Osteocyte (in vitro differentiated cells): Measurements from ENCODE around the gene VN1R5. TPM values are rescaled to one million over a fixed set of nuclear protein-coding genes. Genes with fewer than 3 reads are reported as not detected.
"Not testable (repeated sequence)": the region's sequence is repeated elsewhere in the genome, so short reads cannot be mapped to it uniquely, and the experiment has no call there.

Source experiments
- DNase-seq: peaks from one replicate; pipeline ENCODE4 v3.0.0; 2021; ENCODE audit warnings: mixed read lengths; ENCODE audit not compliant: unreplicated experiment; ENCODE audit errors: extremely low spot score
- H3K27ac Mint-ChIP-seq: one replicate; pipeline ENCODE4 v1.8.0; 2021; ENCODE audit warnings: mild to moderate bottlenecking, mixed read lengths; ENCODE audit not compliant: unreplicated experiment
- H3K27me3 Mint-ChIP-seq: one replicate; pipeline ENCODE4 v1.8.0; 2021; ENCODE audit warnings: mixed read lengths; ENCODE audit not compliant: unreplicated experiment
- H3K36me3 Mint-ChIP-seq: one replicate; pipeline ENCODE4 v1.8.0; 2021; ENCODE audit warnings: mixed read lengths; ENCODE audit not compliant: unreplicated experiment
- H3K4me1 Mint-ChIP-seq: one replicate; pipeline ENCODE4 v1.8.0; 2021; ENCODE audit warnings: mixed read lengths; ENCODE audit not compliant: unreplicated experiment
- H3K4me3 Mint-ChIP-seq: one replicate; pipeline ENCODE4 v1.8.0; 2021; ENCODE audit warnings: mild to moderate bottlenecking, moderate library complexity, mixed read lengths; ENCODE audit not compliant: unreplicated experiment
- H3K9me3 Mint-ChIP-seq: one replicate; pipeline ENCODE4 v1.8.0; 2021; ENCODE audit warnings: mixed read lengths; ENCODE audit not compliant: unreplicated experiment
- total RNA-seq: library from RNA; stranded (reverse); gene quantifications from 2 replicates; pipeline ENCODE4 v1.2.1, GENCODE V29; 2021
- TF ChIP-seq, protein P1 (sequence below): fragments of 200-600 bp; sonication (generic); IDR thresholded peaks from 2 replicates; pipeline ENCODE4 v1.5.0; 2021; ENCODE audit warnings: antibody characterized with exemption, mild to moderate bottlenecking, moderate library complexity

Gene VN1R5
- total RNA-seq, 1 donor from 2014 or later, result not detected

DNA sequence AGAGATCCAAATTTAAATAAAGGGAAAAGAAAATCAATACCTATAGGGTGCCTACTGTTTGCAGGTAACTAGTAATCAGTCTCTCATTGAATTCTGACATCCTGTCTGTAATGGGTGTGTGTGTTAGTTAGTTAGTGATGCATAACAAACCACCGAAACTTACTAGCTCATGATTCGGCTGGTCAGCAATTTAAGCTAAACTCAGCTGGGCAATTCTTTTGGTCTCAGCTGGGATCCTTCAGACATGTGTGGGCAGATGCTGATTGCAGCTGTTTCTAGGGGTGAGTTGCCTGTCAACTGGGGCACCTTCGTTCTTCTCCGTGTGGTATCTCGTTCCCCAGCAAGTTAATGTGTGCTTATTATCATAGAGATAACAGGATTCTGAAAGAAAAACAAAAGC is 43.9 kb upstream of the VN1R5 start:
- Mint-ChIP-seq H3K36me3 (peaks cover 5% of the 10 kb centered on the region), H3K4me3 (no peak overlapping the region)

DNA sequence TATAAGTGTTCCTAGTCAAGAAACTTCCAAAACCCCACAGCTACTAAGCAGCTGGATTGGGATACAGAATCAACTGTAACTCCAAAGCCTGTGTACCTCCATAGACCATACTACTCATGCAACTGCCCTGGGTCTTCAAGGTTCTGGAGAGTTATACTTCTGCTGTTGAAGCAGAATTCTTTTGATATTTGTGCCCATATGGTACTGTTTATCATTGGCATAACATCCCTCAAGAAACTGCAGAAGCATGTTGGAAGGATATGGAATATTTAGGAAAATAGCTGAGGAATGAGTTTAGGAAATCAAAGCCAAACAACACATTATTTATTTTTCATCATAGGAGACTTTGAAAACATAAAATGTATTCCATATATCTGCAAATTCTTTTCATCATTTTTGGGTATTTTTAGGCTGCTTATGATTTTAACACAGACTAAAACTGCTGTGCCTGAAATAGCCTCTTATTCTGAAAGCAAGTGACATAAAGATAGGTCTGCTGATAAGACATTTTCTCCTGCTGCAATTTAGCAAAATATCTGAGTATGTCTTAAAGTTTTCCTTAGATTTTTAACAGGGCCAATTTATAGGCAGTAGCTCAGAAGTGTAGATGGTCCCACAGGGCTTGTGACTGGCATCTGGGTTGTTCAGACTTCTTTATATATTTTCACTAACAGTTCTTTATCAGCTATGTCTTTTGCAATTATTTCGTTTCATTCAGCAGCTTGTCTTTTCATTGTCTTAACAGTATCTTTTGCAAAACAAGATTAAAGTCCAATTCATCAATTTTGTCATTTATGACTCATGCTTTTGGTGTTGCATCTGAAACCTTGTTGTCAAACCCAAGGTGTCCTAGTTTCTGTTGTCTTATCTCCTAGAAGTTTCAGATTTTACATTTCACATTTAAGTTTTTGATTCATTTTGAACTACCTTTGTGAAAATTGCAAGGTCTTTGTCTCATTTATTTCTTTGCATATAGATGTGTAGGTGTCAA is 43.0 kb upstream of the VN1R5 start:
- no peaks in the 10 kb centered on the region for H3K9me3 Mint-ChIP-seq
- H3K27ac Mint-ChIP-seq, result no peak overlapping the region
- H3K27me3 Mint-ChIP-seq, result peaks cover 35% of the 10 kb centered on the region
- no peak overlapping the region for H3K4me3 Mint-ChIP-seq
- H3K4me1 Mint-ChIP-seq, result peaks cover 35% of the 10 kb centered on the region
- peaks cover under 1% of the 10 kb centered on the region for H3K36me3 Mint-ChIP-seq
- TF ChIP-seq, protein P1, sequence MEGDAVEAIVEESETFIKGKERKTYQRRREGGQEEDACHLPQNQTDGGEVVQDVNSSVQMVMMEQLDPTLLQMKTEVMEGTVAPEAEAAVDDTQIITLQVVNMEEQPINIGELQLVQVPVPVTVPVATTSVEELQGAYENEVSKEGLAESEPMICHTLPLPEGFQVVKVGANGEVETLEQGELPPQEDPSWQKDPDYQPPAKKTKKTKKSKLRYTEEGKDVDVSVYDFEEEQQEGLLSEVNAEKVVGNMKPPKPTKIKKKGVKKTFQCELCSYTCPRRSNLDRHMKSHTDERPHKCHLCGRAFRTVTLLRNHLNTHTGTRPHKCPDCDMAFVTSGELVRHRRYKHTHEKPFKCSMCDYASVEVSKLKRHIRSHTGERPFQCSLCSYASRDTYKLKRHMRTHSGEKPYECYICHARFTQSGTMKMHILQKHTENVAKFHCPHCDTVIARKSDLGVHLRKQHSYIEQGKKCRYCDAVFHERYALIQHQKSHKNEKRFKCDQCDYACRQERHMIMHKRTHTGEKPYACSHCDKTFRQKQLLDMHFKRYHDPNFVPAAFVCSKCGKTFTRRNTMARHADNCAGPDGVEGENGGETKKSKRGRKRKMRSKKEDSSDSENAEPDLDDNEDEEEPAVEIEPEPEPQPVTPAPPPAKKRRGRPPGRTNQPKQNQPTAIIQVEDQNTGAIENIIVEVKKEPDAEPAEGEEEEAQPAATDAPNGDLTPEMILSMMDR, result no peak
- no peak for DNase-seq

More for the DNA sequence above, 43.9 kb upstream of the VN1R5 start:
- DNase-seq, result no peak
- TF ChIP-seq, protein P1, result no peak
- H3K4me1 Mint-ChIP-seq, result peaks cover 40% of the 10 kb centered on the region
- H3K27ac Mint-ChIP-seq, result no peak overlapping the region
- H3K9me3 Mint-ChIP-seq, result no peaks in the 10 kb centered on the region
- H3K27me3 Mint-ChIP-seq, result peaks cover 30% of the 10 kb centered on the region

DNA sequence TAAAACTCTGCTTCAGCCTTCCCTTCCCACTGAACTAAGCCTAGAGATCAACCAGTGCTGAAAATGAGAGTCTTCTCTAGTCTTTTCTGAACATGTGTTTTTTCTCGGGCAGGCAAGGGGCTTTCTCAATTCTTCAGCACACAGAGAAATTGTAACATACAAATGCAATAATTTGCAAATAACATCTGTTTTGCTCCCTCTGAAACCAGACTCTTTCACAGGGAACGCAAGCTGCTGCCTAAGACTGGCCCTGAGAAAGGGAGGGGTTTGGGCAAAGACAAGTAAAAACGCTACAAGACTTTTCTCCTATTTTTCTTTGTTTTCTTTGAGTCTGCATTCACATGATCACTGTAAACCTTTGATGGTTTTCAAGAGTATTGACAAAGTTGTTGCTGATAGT is 39.6 kb upstream of the VN1R5 start:
- Mint-ChIP-seq H3K27me3 (peaks cover 40% of the 10 kb centered on the region), H3K27ac (no peak overlapping the region), H3K4me3 (no peak overlapping the region), H3K4me1 (peaks cover 16% of the 10 kb centered on the region), H3K9me3 (no peaks in the 10 kb centered on the region), H3K36me3 (no peaks in the 10 kb centered on the region)
- DNase-seq, result no peak
- TF ChIP-seq, protein P1, result no peak

DNA sequence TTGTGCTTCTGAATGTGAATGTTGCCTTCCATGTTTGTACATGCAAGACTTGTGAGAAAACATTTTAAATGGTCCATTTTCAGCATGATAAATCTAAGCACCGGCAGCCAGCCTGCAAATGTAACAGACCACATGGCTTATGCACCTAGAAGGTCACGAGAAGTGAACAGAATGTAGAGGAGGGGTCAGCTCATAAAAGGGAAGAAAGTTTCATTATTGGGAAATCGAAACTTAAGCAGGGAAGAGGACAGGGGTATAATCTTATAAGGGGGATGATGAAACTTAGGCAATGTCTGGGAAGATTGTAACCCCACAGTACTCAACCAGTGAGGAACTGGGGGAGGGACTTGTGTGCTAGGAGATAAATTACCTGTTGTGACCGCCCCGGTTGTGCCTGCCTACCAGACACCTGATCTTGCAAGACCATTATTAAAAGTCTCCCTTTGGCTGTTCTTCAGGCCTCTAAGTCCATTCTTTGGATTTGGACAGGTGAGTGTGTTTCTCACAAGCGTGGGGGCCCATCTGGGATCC is 37.7 kb upstream of the VN1R5 start:
- Mint-ChIP-seq H3K9me3 (peaks cover 6% of the 10 kb centered on the region), H3K36me3 (no peaks in the 10 kb centered on the region), H3K4me1 (peaks cover 2% of the 10 kb centered on the region), H3K27me3 (peaks cover 40% of the 10 kb centered on the region), H3K27ac (no peak overlapping the region), H3K4me3 (no peak overlapping the region)
- TF ChIP-seq, protein P1, result no peak
- no peak for DNase-seq

DNA sequence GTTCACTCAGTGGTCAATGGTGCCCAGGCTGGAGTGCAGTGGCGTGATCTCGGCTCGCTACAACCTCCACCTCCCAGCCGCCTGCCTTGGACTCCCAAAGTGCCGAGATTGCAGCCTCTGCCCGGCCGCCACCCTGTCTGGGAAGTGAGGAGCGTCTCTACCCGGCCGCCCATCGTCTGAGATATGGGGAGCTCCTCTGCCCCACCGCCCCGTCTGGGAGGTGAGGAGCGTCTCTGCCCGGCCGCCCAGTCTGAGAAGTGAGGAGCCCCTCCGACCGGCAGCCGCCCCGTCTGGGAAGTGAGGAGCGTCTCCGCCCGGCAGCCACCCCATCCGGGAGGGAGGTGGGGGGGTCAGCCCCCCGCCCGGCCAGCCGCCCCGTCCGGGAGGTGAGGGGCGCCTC is 35.6 kb upstream of the VN1R5 start:
- H3K27ac Mint-ChIP-seq, DNase-seq, H3K4me1 Mint-ChIP-seq, H3K4me3 Mint-ChIP-seq, H3K36me3 Mint-ChIP-seq: not testable (repeated sequence)
- H3K27me3 Mint-ChIP-seq, result peaks cover 32% of the 10 kb centered on the region
- peaks cover 16% of the 10 kb centered on the region for H3K9me3 Mint-ChIP-seq
